ENCODE measurements around the gene RBMX.

Gene RBMX

DNA sequence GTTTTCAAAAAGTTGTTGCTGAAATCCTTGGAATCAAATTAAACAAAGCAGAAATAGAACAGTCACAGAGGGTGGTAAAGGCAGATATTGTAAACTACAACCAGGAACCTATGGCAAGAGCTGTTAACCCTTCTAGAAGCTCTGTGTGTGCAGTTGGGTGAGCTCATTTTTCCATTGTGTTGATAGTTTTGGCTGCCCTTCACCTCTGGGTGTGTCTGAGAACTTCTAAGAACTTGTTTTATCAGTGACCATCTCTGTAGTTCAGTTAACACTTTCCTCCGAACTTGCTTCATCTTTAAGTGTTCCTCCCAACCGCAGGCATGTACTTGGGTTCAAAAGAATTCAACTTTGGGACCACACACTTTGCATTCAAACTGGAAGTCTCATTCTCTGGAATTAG, 32.7 kb downstream of the RBMX start:
- no peak overlapping the region for H3K4me3 ChIP-seq (ENCODE audit: extremely low read depth, insufficient read depth, low read length, poor library complexity, severe bottlenecking)
- H3K27ac ChIP-seq (ENCODE audit: low read depth, low read length, severe bottlenecking), result no peak overlapping the region
- H3K36me3 ChIP-seq (ENCODE audit: control insufficient read depth, insufficient read depth, low read length), result peaks cover 36% of the 10 kb centered on the region
- H3K9me3 ChIP-seq (ENCODE audit: control insufficient read depth, low read length), result no peaks in the 10 kb centered on the region
- H3K4me1 ChIP-seq (ENCODE audit: control insufficient read depth, insufficient read depth, low read length, poor library complexity, severe bottlenecking), result no peaks in the 10 kb centered on the region
- WGBS, 2 experiments (ENCODE audit: insufficient coverage in 2 of 2), result 80% methylated on average over 1 to 2 of the region's 2 CpGs

- Histone ChIP-seq H3K36me3 (ENCODE audit: control insufficient read depth, insufficient read depth, low read length) (peaks cover 4% of the 10 kb centered on the region), H3K27ac (ENCODE audit: low read depth, low read length, severe bottlenecking) (no peak overlapping the region), H3K4me3 (ENCODE audit: extremely low read depth, insufficient read depth, low read length, poor library complexity, severe bottlenecking) (no peak overlapping the region), H3K9me3 (ENCODE audit: control insufficient read depth, low read length) (no peaks in the 10 kb centered on the region), H3K4me1 (ENCODE audit: control insufficient read depth, insufficient read depth, low read length, poor library complexity, severe bottlenecking) (no peaks in the 10 kb centered on the region)
- WGBS, 2 experiments (ENCODE audit: insufficient coverage in 2 of 2), result no CpG with 5 or more reads among the region's 1 CpG
Observed at GRCh38 chrX:136839196-136839595, 41.3 kb downstream of the RBMX start.

DNA sequence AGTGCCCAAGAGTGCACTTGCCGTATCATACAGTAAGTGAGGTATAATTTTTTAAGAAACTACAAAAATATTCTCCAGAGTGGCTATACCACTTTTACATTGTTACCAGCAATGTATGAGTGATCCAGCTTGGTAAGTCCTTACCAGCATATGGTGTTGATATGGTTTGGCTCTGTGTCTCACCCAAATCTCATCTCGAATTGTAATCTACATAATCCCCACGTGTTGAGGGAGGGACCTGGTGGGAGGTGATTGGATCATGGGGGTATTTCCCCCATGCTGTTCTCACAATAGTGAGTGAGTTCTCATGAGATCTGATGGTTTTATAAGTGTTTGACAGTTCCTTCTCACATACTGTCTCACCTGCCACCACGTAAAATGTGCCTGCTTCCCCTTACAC, 44.8 kb downstream of the RBMX start:
- H3K9me3 ChIP-seq (ENCODE audit: control insufficient read depth, low read length), result no peaks in the 10 kb centered on the region
- H3K4me3 ChIP-seq (ENCODE audit: extremely low read depth, insufficient read depth, low read length, poor library complexity, severe bottlenecking), result no peak overlapping the region
- no CpG with 5 or more reads among the region's 4 CpGs for WGBS, 2 experiments (ENCODE audit: insufficient coverage in 2 of 2)
- H3K27ac ChIP-seq (ENCODE audit: low read depth, low read length, severe bottlenecking), result no peak overlapping the region
- no peaks in the 10 kb centered on the region for H3K36me3 ChIP-seq (ENCODE audit: control insufficient read depth, insufficient read depth, low read length)
- no peaks in the 10 kb centered on the region for H3K4me1 ChIP-seq (ENCODE audit: control insufficient read depth, insufficient read depth, low read length, poor library complexity, severe bottlenecking)

DNA sequence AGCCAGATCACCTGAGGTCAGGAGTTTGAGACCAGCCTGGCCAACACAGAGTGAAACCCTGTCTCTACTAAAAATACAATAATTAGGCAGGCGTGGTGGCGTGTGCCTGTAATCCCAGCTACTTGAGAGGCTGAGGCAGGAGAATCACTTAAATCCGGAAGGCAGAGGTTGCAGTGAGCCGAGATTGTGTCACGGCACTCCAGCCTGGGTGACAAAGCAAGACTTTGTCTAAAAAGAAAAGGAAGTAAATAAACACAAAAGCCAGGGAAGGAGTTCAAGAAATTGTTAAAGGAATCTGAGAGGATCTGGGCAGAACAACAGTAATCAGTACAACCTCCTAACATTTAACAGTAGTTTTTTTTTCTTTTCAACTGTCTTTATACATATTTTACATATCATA, 51.1 kb downstream of the RBMX start:
- Histone ChIP-seq H3K36me3 (ENCODE audit: control insufficient read depth, insufficient read depth, low read length) (no peaks in the 10 kb centered on the region), H3K4me1 (ENCODE audit: control insufficient read depth, insufficient read depth, low read length, poor library complexity, severe bottlenecking) (no peaks in the 10 kb centered on the region), H3K4me3 (ENCODE audit: extremely low read depth, insufficient read depth, low read length, poor library complexity, severe bottlenecking) (no peak overlapping the region), H3K9me3 (ENCODE audit: control insufficient read depth, low read length) (no peaks in the 10 kb centered on the region), H3K27ac (ENCODE audit: low read depth, low read length, severe bottlenecking) (no peak overlapping the region)
- WGBS, 2 experiments (ENCODE audit: insufficient coverage in 2 of 2), result 83 to 88% methylated on average over 3 of the region's 5 CpGs

DNA sequence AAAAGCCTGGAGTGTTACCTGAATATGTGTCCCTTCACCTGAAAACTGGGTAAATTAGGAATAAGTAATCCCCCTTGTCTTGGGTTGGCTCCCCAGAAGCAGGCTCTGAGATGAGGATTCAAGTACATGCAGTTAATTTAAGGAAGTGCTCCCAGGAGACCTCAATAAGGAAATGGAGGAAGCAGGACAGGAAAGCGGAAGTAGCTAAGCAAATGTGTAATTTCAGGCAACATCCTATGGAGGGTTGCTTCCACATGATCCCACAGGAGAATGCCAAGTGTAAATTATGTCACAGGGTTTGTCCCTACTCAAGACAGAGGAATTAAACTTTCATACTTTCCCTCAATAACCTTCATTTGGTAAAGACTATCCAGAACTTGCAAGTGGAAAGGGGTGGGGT, 51.7 kb downstream of the RBMX start:
- no peaks in the 10 kb centered on the region for H3K9me3 ChIP-seq (ENCODE audit: control insufficient read depth, low read length)
- no peak overlapping the region for H3K27ac ChIP-seq (ENCODE audit: low read depth, low read length, severe bottlenecking)
- H3K36me3 ChIP-seq (ENCODE audit: control insufficient read depth, insufficient read depth, low read length), result no peaks in the 10 kb centered on the region
- 83% methylated on average over 1 of the region's 1 CpG; no CpG with 5 or more reads in 1 of the 2 experiments for WGBS, 2 experiments (ENCODE audit: insufficient coverage in 2 of 2)
- H3K4me3 ChIP-seq (ENCODE audit: extremely low read depth, insufficient read depth, low read length, poor library complexity, severe bottlenecking), result no peak overlapping the region
- H3K4me1 ChIP-seq (ENCODE audit: control insufficient read depth, insufficient read depth, low read length, poor library complexity, severe bottlenecking), result no peaks in the 10 kb centered on the region

GRCh38 chrX:136827026-136827425, 53.5 kb downstream of the RBMX start:
- 100% methylated on average over 1 of the region's 3 CpGs; no CpG with 5 or more reads in 1 of the 2 experiments for WGBS, 2 experiments (ENCODE audit: insufficient coverage in 2 of 2)
- no peaks in the 10 kb centered on the region for H3K9me3 ChIP-seq (ENCODE audit: control insufficient read depth, low read length)
- no peak overlapping the region for H3K4me3 ChIP-seq (ENCODE audit: extremely low read depth, insufficient read depth, low read length, poor library complexity, severe bottlenecking)
- no peaks in the 10 kb centered on the region for H3K4me1 ChIP-seq (ENCODE audit: control insufficient read depth, insufficient read depth, low read length, poor library complexity, severe bottlenecking)
- H3K36me3 ChIP-seq (ENCODE audit: control insufficient read depth, insufficient read depth, low read length), result no peaks in the 10 kb centered on the region
- H3K27ac ChIP-seq (ENCODE audit: low read depth, low read length, severe bottlenecking), result no peak overlapping the region

DNA sequence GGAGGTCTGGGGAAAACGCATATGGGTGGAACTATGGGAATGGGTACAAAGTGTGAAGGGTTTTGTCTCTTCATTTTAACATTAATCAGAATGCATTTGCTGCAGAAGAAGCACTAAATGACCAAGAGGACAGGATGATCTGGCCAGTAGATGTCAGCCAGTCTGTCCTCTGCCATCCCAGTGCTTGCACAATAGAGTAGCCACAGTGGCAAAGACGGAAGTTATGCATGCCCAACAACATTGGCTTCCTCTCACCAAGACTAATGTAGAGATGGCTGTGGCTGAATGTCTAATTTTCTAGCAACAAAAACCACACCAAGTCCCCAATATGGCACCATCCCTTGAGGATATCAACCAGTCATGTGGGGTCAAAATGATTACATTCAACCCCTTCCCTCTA, 54.8 kb downstream of the RBMX start:
- H3K4me1 ChIP-seq (ENCODE audit: control insufficient read depth, insufficient read depth, low read length, poor library complexity, severe bottlenecking), result no peaks in the 10 kb centered on the region
- H3K27ac ChIP-seq (ENCODE audit: low read depth, low read length, severe bottlenecking), result no peak overlapping the region
- H3K9me3 ChIP-seq (ENCODE audit: control insufficient read depth, low read length), result no peaks in the 10 kb centered on the region
- H3K36me3 ChIP-seq (ENCODE audit: control insufficient read depth, insufficient read depth, low read length), result peaks cover 2% of the 10 kb centered on the region
- H3K4me3 ChIP-seq (ENCODE audit: extremely low read depth, insufficient read depth, low read length, poor library complexity, severe bottlenecking), result no peak overlapping the region
- no CpG with 5 or more reads among the region's 2 CpGs for WGBS, 2 experiments (ENCODE audit: insufficient coverage in 2 of 2)

Data from mesodermal cell (in vitro differentiated cells).